Heart left ventricle (tissue), 16 donors: ENCODE data around the gene ICE1. TPM values are rescaled to one million over a fixed set of nuclear protein-coding genes. Genes with fewer than 3 reads are reported as not detected.

Experiments used
- ATAC-seq, 4 donors: fragments of 200-7000 bp; cut with Tn5 transposase; one replicate each; pipeline ENCODE4 v1.9.1; 2020 to 2022; ENCODE audit warnings: moderate library complexity in 4 of 4, mild to moderate bottlenecking in 3 of 4, moderate number of reproducible peaks in 1 of 4
- DNase-seq, 5 donors: peaks; one replicate each; pipeline ENCODE4 v3.0.0-alpha.2; 2020
- H3K27ac ChIP-seq, 12 donors: fragments of 200-600 bp; sonication (generic) in 4 of 12; one replicate each; pipeline versions ENCODE4 v1.5.0 to v1.8.0; 2016 to 2022; ENCODE audit warnings: mild to moderate bottlenecking in 2 of 12
- H3K27me3 ChIP-seq, 9 donors: fragments of 200-600 bp; sonication (generic) in 2 of 9; one replicate each; pipeline versions ENCODE4 v1.5.1 to v1.8.0; 2016 to 2022; ENCODE audit warnings: mild to moderate bottlenecking in 3 of 9
- H3K36me3 ChIP-seq, 9 donors: fragments of 200-600 bp; sonication (generic) in 2 of 9; one replicate each; pipeline versions ENCODE4 v1.5.0 to v1.8.0; 2018 to 2022; ENCODE audit warnings: mild to moderate bottlenecking in 2 of 9
- H3K4me1 ChIP-seq, 12 donors: fragments of 200-600 bp; sonication (generic) in 4 of 12; one replicate each; pipeline versions ENCODE4 v1.5.0 to v1.8.0; 2016 to 2022; ENCODE audit warnings: mild to moderate bottlenecking in 3 of 12
- H3K4me3 ChIP-seq, 12 donors: fragments of 200-600 bp; sonication (generic) in 4 of 12; one replicate each; pipeline versions ENCODE4 v1.5.0 to v1.8.0; 2017 to 2022; ENCODE audit warnings: mild to moderate bottlenecking in 9 of 12, moderate library complexity in 4 of 12
- H3K9me3 ChIP-seq, 12 donors: fragments of 200-600 bp; sonication (generic) in 4 of 12; one replicate each; pipeline versions ENCODE4 v1.5.0 to v1.8.0; 2016 to 2022; ENCODE audit warnings: mild to moderate bottlenecking in 1 of 12
- CTCF ChIP-seq, 12 donors: fragments of 200-600 bp; sonication (generic) in 4 of 12; IDR thresholded peaks; one replicate each; pipeline versions ENCODE4 v1.5.0 to v1.8.0; 2018 to 2022; ENCODE audit warnings: antibody characterized with exemption in 12 of 12, mild to moderate bottlenecking in 5 of 12
- POLR2A ChIP-seq, 2 donors: fragments of 450-650 bp; IDR thresholded peaks; one replicate each; pipeline ENCODE4 v1.6.1; 2017; ENCODE audit warnings: antibody characterized with exemption in 2 of 2, mild to moderate bottlenecking in 2 of 2, moderate library complexity in 2 of 2
- WGBS, 4 donors: extraction: QIAGEN DNeasy Blood & Tissue Kit in 2 of 4; methylation state at CpG; one replicate each; pipeline versions ENCODE4 v1.1.5 to v1.1.7; 2013 to 2018; 5-methylcytosine and 5-hydroxymethylcytosine counted together
- intact Hi-C, 10 donors: fragments of 100-400 bp; cut with DNase I; formaldehyde crosslinking; loops; one replicate each; pipeline versions ENCODE4 v1.11.1 to v1.14.2; 2022
- long read RNA-seq, 3 donors: library from polyadenylated mRNA; unstranded; transcript quantifications; one replicate each; pipeline ENCODE4 v2.0.0, GENCODE V29; 2020 to 2021
- polyA plus RNA-seq, 2 donors: library from polyadenylated mRNA; stranded (reverse); fragments of 200-250 nt; gene quantifications; one replicate each; pipeline ENCODE4 v1.2.3, GENCODE V29; 2013
- total RNA-seq, 9 donors: library from RNA; depleted of rRNA in 2 of 9; stranded (reverse); fragments of >200 nt in 2 of 9; fragmentation: NEBNext Ultra II Directional in 3 of 9; extraction: Animal tissue kit (Norgen Biotek cat#: 25700) in 3 of 9; gene quantifications; one replicate each; pipeline versions ENCODE4 v1.1.0 to v1.2.4, GENCODE V29; 2016 to 2023
- donor health status: ischemic (EF 13 %, LVEDD 7.1; RV severe dilation, severe dysfunction).
- donor health status: healthy with polysubstance abuse.
- donor health status: DM: no; HTN: yes; CAD: no.
- donor health status: DM: no; HTN: no; CAD: no.
- donor health status: ischemic (EF 25% LVEDD 6.9; RV normal size, moderate dysfunction).
- donor health status: ischemic (EF 25% LVEDD 5.7; RV mildly dilated, moderate dysfunction).
- donor health status: healthy.
- donor health status: DM: yes; HTN: yes; CAD: no.
- donor health status: ischemic (EF 35%, LVEDD 5.7; RV mildly dilated, moderate dysfunction).
- donor health status: nonischemic (EF 11% LVEDD 7.7; RV severe dilation, severe dysfunction).
- donor health status: DM: yes; HTN: yes; CAD: no.
- donor health status: PGD.
- donor health status: ischemic (EF 29% LVEDD 5.4; RV normal size, mild dysfunction).
- donor health status: nonischemic (EF 23%, LVEDD 6.1; RV moderate dilation, normal function).

ICE1 gene
- total RNA-seq = 10 to 100 TPM; 15.0 to 21.4 (median 19.7) TPM
- polyA plus RNA-seq = 10 to 100 TPM in 1 of 2 donors, 1 to 10 TPM in 1; 4.8 to 11.6 TPM
- long read RNA-seq, donor 1, partial matches to known transcripts = 3 of 7 reads
- long read RNA-seq, donor 1, other reads (novel, unspliced or antisense) = 1 of 7 reads
- long read RNA-seq, donor 2, partial matches to known transcripts = 1 of 3 reads
- long read RNA-seq, donor 2, other reads (novel, unspliced or antisense) = 2 of 3 reads
- long read RNA-seq, donor 3, partial matches to known transcripts = 1 of 2 reads
- long read RNA-seq, donor 3, other reads (novel, unspliced or antisense) = 0 of 2 reads

GRCh38 chr5:5421961-5422818 lies at the start of gene ICE1:
TSS of gene ICE1 (plus strand) at chr5:5422677. CDS start at chr5:5422916, 239 bp downstream.
- no peaks in the 10 kb centered on the region for H3K27me3 ChIP-seq
- H3K4me1 ChIP-seq = peaks cover 7 to 51% (median 37%) of the 10 kb centered on the region in 12 donors
- H3K9me3 ChIP-seq = no peaks in the 10 kb centered on the region
- intact Hi-C loops = loop anchor here in 3 of 10 donors (2.0 to 5.0 kb wide), 3 partner anchors 543 to 955 kb away; partner anchors contain the start of gene MED10 (in 1 of the 3)
- ATAC-seq = peak; percentile 98 to 99 (median 99)
- H3K4me3 ChIP-seq = peak within 1 kb of the TSS; percentile 62 to 100 (median 94)
- peak within 1 kb of the TSS; percentile 92 to 100 (median 97) for H3K27ac ChIP-seq
- TF ChIP-seq POLR2A (IDR thresholded peaks at IDR 0.05) (peak in 1 of 2 donors; percentile 75), CTCF (IDR thresholded peaks at IDR 0.05) (peak in 3 of 12 donors; percentile 12 to 18 (median 16))
- WGBS, 4 donors = 0 to 1% (median 0%) methylated on average over 25 to 71 of the region's 71 CpGs
- DNase-seq = peak; percentile 97 to 99 (median 98)
- H3K36me3 ChIP-seq = peaks cover 0 to 6% (median 0%) of the 10 kb centered on the region in 9 donors

- H3K9me3 ChIP-seq = no peaks in the 10 kb centered on the region
- 78 to 86% (median 83%) methylated on average over 10 of the region's 10 CpGs for WGBS, 4 donors
- no peak for ATAC-seq
- H3K4me3 ChIP-seq = no peak overlapping the region
- H3K36me3 ChIP-seq = no peaks in the 10 kb centered on the region
- DNase-seq = no peak
- peak overlapping the region in 3 of 12 donors; percentile 6 to 56 (median 21) for H3K27ac ChIP-seq
- H3K4me1 ChIP-seq = peaks cover 0 to 10% (median 0%) of the 10 kb centered on the region in 12 donors
- intact Hi-C loops = no loop called here
- TF ChIP-seq CTCF (IDR thresholded peaks at IDR 0.05) (no peak), POLR2A (IDR thresholded peaks at IDR 0.05) (no peak)
- no peaks in the 10 kb centered on the region for H3K27me3 ChIP-seq
These were observed 49.5 kb upstream of the ICE1 start for GRCh38 chr5:5372930-5373329.

- Histone ChIP-seq H3K4me1 (peaks cover 0 to 10% (median 0%) of the 10 kb centered on the region in 12 donors), H3K27ac (peak overlapping the region in 7 of 12 donors; percentile 42 to 70 (median 56)), H3K9me3 (no peaks in the 10 kb centered on the region), H3K4me3 (no peak overlapping the region), H3K27me3 (no peaks in the 10 kb centered on the region), H3K36me3 (no peaks in the 10 kb centered on the region)
- peak in 3 of 5 donors; percentile 32 to 47 (median 42) for DNase-seq
- intact Hi-C loops = no loop called here
- no peak for TF ChIP-seq CTCF (IDR thresholded peaks at IDR 0.05)
- no peak for TF ChIP-seq POLR2A (IDR thresholded peaks at IDR 0.05)
- WGBS, 4 donors = 86 to 89% (median 87%) methylated on average over 2 of the region's 2 CpGs
- ATAC-seq = peak; percentile 65 to 90 (median 80)
These were observed 49.0 kb upstream of the ICE1 start for GRCh38 chr5:5373351-5373989.
